WTC11 (cell line): ENCODE measurements around the gene MYOG. TPM values are rescaled to one million over a fixed set of nuclear protein-coding genes. Genes with fewer than 3 reads are reported as not detected.

Experiments
- ATAC-seq: fragments of 200-7000 bp; cut with Tn5 transposase; 2 replicates; pipeline ENCODE4 v1.10.0; 2021; ENCODE audit warnings: mild to moderate bottlenecking, moderate library complexity
- CTCF ChIA-PET: fragments of 300-600 bp; sonication (Branson Sonifier 250); formaldehyde crosslinking; loops from one replicate; lab custom pipeline; 2021; ENCODE audit warnings: antibody characterized with exemption; lab: Charles Lee
- POLR2A ChIA-PET: fragments of 350-600 bp; sonication (Branson Sonifier 250); formaldehyde crosslinking; loops from one replicate; lab custom pipeline; 2021; ENCODE audit warnings: antibody characterized with exemption; lab: Charles Lee
- DNase-seq: peaks from one replicate; pipeline ENCODE4 v3.0.0; 2021; ENCODE audit warnings: low spot score
- H3K27ac Mint-ChIP-seq: 2 replicates; pipeline ENCODE4 v1.8.0; 2021; ENCODE audit warnings: mixed read lengths
- H3K27me3 Mint-ChIP-seq: 2 replicates; pipeline ENCODE4 v1.8.0; 2021; ENCODE audit warnings: low read depth, mild to moderate bottlenecking, moderate library complexity, mixed read lengths
- H3K36me3 Mint-ChIP-seq: 2 replicates; pipeline ENCODE4 v1.8.0; 2021; ENCODE audit warnings: mixed read lengths
- H3K4me1 Mint-ChIP-seq: 2 replicates; pipeline ENCODE4 v1.8.0; 2022; ENCODE audit warnings: mixed read lengths
- H3K4me3 Mint-ChIP-seq: 2 replicates; pipeline ENCODE4 v1.8.0; 2021; ENCODE audit warnings: mild to moderate bottlenecking, moderate library complexity, mixed read lengths
- H3K9me3 Mint-ChIP-seq: 2 replicates; pipeline ENCODE4 v1.8.0; 2021; ENCODE audit warnings: mixed read lengths
- E2F4 ChIP-seq: sonication (generic); formaldehyde crosslinking; IDR thresholded peaks from 2 replicates; pipeline ENCODE4 v1.8.1; 2022; ENCODE audit warnings: low read depth, mild to moderate bottlenecking, moderate library complexity, missing genetic modification reagents, borderline replicate concordance
- KAT7 ChIP-seq: sonication (generic); formaldehyde crosslinking; IDR thresholded peaks from 2 replicates; pipeline ENCODE4 v1.8.1; 2023; ENCODE audit warnings: missing genetic modification reagents, mild to moderate bottlenecking, borderline replicate concordance
- NFYB ChIP-seq: sonication (generic); formaldehyde crosslinking; conservative IDR thresholded peaks from 2 replicates; pipeline ENCODE4 v1.8.0; 2022; ENCODE audit warnings: low read depth, missing genetic modification reagents
- NR1H2 ChIP-seq: sonication (generic); formaldehyde crosslinking; IDR thresholded peaks from 2 replicates; pipeline ENCODE4 v1.9.0; 2021; ENCODE audit warnings: mild to moderate bottlenecking, moderate library complexity, missing genetic modification reagents
- PRDM15 ChIP-seq: sonication (generic); formaldehyde crosslinking; IDR thresholded peaks from 2 replicates; pipeline ENCODE4 v1.8.0; 2022; ENCODE audit warnings: missing genetic modification reagents
- PRRX2 ChIP-seq: fragments of 250-450 bp; sonication (Bioruptor Pico); IDR thresholded peaks from 2 replicates; pipeline ENCODE4 v1.8.0; 2021; ENCODE audit warnings: mild to moderate bottlenecking
- SP1 ChIP-seq: sonication (generic); formaldehyde crosslinking; conservative IDR thresholded peaks from 2 replicates; pipeline ENCODE4 v1.8.1; 2022; ENCODE audit warnings: missing genetic modification reagents
- USF1 ChIP-seq: sonication (generic); formaldehyde crosslinking; IDR thresholded peaks from 2 replicates; pipeline ENCODE4 v1.8.0; 2022; ENCODE audit warnings: mild to moderate bottlenecking, missing genetic modification reagents
- ZNF138 ChIP-seq: sonication (generic); formaldehyde crosslinking; conservative IDR thresholded peaks from 2 replicates; pipeline ENCODE4 v1.8.1; 2022; ENCODE audit warnings: mild to moderate bottlenecking, moderate library complexity, missing genetic modification reagents
- ZNF219 ChIP-seq: sonication (generic); formaldehyde crosslinking; IDR thresholded peaks from 2 replicates; pipeline ENCODE4 v1.8.0; 2023; ENCODE audit warnings: missing genetic modification reagents, mild to moderate bottlenecking, borderline replicate concordance
- ZNF425 ChIP-seq: fragments of 250-450 bp; sonication (Bioruptor Pico); conservative IDR thresholded peaks from 2 replicates; pipeline ENCODE4 v1.9.0; 2021; ENCODE audit warnings: mild to moderate bottlenecking
- ZNF512 ChIP-seq: sonication (generic); formaldehyde crosslinking; IDR thresholded peaks from 2 replicates; pipeline ENCODE4 v1.8.1; 2022; ENCODE audit warnings: missing genetic modification reagents, borderline replicate concordance
- total RNA-seq: library from RNA; stranded (reverse); gene quantifications from 3 replicates; pipeline ENCODE4 v1.2.3, GENCODE V29; 2021
- TF ChIP-seq, protein P1 (sequence below): sonication (generic); formaldehyde crosslinking; IDR thresholded peaks from 2 replicates; pipeline ENCODE4 v1.8.1; 2022; ENCODE audit warnings: mild to moderate bottlenecking, moderate library complexity, missing genetic modification reagents
- TF ChIP-seq, protein P2 (sequence below): sonication (generic); formaldehyde crosslinking; IDR thresholded peaks from 2 replicates; pipeline ENCODE4 v1.8.1; 2022; ENCODE audit warnings: low read depth, missing genetic modification reagents, borderline replicate concordance

MYOG gene
- total RNA-seq, 1 experiment from 2014 or later = not detected

- DNase-seq = no peak
- Mint-ChIP-seq H3K4me3 (no peak overlapping the region), H3K27me3 (no peaks in the 10 kb centered on the region), H3K27ac (no peak overlapping the region), H3K9me3 (no peaks in the 10 kb centered on the region), H3K4me1 (peaks cover 39% of the 10 kb centered on the region)
- ATAC-seq = peak; percentile 8
- TF ChIP-seq E2F4 (CRISPR knock-in tag) (no peak), PRRX2 (CRISPR knock-in tag) (no peak), ZNF512 (no peak), NFYB (CRISPR knock-in tag) (no peak), PRDM15 (CRISPR knock-in tag) (peak; percentile 86)
- TF ChIP-seq, all 79 proteins: peak for 1
- POLR2A ChIA-PET = interaction anchor here (0.6 to 1.3 kb wide), 4 partner anchors 9 to 198 kb away, joined by 3 to 4 read pairs (median 3); no protein-coding TSS in a partner anchor
- CTCF ChIA-PET = interaction anchor here (0.9 to 11.5 kb wide), 30 partner anchors 8 to 449 kb away, joined by 3 to 412 read pairs (median 4); partner anchors contain the start of genes ADORA1, MYBPH, MYOG and PPFIA4
- peaks cover 27% of the 10 kb centered on the region for H3K36me3 Mint-ChIP-seq
Measured at GRCh38 chr1:203049077-203049476, 36.7 kb downstream of the MYOG start.

DNA sequence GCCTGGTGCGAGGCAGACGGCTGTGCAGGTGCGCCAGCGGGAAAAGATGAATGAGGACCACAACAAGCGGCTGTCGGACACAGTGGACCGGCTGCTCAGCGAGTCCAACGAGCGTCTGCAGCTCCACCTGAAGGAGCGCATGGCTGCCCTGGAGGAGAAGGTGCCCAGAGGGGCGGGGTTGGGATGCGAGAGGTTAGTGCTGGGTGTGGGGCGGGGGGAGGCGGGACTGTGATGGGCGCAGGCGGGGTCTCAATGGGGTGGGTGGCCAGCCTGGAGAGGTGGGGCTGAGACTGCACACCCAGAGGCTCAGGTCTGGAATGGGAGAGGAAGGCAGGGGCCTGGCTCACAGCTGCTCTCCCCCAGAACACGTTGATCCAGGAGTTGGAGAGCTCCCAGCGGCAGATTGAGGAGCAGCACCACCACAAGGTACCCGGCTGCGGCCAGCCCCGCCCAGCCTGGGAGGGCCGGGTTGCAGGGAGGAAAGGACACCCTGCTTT lies 37.2 kb downstream of the MYOG start:
- ATAC-seq (peak; percentile 92), DNase-seq (peak; percentile 76)
- Mint-ChIP-seq H3K9me3 (no peaks in the 10 kb centered on the region), H3K27me3 (no peaks in the 10 kb centered on the region), H3K4me1 (peaks cover 34% of the 10 kb centered on the region), H3K36me3 (peaks cover 27% of the 10 kb centered on the region), H3K4me3 (no peak overlapping the region), H3K27ac (no peak overlapping the region)
- POLR2A ChIA-PET = interaction anchor here (0.6 to 1.3 kb wide), 3 partner anchors 8 to 198 kb away, joined by 3 to 4 read pairs (median 3); no protein-coding TSS in a partner anchor
- CTCF ChIA-PET = interaction anchor here (0.6 to 11.5 kb wide), 40 partner anchors 7 to 602 kb away, joined by 3 to 412 read pairs (median 5); partner anchors contain the start of genes ADORA1, MYBPH, MYOG and PPFIA4
- no peak for TF ChIP-seq ZNF138
- TF ChIP-seq SP1 (CRISPR knock-in tag) = no peak
- TF ChIP-seq ZNF425 (CRISPR knock-in tag) = no peak
- TF ChIP-seq KAT7 (CRISPR knock-in tag) = no peak
- no peak for TF ChIP-seq PRDM15 (CRISPR knock-in tag)
- TF ChIP-seq, protein P1, sequence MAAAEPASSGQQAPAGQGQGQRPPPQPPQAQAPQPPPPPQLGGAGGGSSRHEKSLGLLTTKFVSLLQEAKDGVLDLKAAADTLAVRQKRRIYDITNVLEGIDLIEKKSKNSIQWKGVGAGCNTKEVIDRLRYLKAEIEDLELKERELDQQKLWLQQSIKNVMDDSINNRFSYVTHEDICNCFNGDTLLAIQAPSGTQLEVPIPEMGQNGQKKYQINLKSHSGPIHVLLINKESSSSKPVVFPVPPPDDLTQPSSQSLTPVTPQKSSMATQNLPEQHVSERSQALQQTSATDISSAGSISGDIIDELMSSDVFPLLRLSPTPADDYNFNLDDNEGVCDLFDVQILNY = no peak
- no peak for TF ChIP-seq NR1H2
- TF ChIP-seq USF1 (CRISPR knock-in tag) = no peak
- TF ChIP-seq, protein P2, sequence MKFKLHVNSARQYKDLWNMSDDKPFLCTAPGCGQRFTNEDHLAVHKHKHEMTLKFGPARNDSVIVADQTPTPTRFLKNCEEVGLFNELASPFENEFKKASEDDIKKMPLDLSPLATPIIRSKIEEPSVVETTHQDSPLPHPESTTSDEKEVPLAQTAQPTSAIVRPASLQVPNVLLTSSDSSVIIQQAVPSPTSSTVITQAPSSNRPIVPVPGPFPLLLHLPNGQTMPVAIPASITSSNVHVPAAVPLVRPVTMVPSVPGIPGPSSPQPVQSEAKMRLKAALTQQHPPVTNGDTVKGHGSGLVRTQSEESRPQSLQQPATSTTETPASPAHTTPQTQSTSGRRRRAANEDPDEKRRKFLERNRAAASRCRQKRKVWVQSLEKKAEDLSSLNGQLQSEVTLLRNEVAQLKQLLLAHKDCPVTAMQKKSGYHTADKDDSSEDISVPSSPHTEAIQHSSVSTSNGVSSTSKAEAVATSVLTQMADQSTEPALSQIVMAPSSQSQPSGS (CRISPR knock-in tag) = no peak
- TF ChIP-seq ZNF219 (CRISPR knock-in tag) = no peak
